ENCODE data around the gene RNF133. TPM values are rescaled to one million over a fixed set of nuclear protein-coding genes. Genes with fewer than 3 reads are reported as not detected.
"Not testable (repeated sequence)": the region's sequence is repeated elsewhere in the genome, so short reads cannot be mapped to it uniquely, and the experiment has no call there.

The RNF133 gene
- total RNA-seq, 1 donor from 2014 or later, result 0.26 TPM

- no peak for FAIRE-seq
- TF ChIP-seq CTCF (IDR thresholded peaks at IDR 0.05; ENCODE audit: insufficient read depth, low read length, severe bottlenecking), result no peak
- Histone ChIP-seq H3K27me3 (ENCODE audit: control insufficient read depth, insufficient read depth, low read length) (no peaks in the 10 kb centered on the region), H3K36me3 (ENCODE audit: control insufficient read depth, insufficient read depth, low read length) (no peaks in the 10 kb centered on the region), H3K4me3 (ENCODE audit: low read depth, low read length) (no peak overlapping the region)
- no peak for DNase-seq (ENCODE audit: low read depth)
Observed at GRCh38 chr7:122679813-122680212, 19.1 kb downstream of the RNF133 start.

- peak; percentile 71 for DNase-seq (ENCODE audit: low read depth)
- FAIRE-seq; H3K4me3 ChIP-seq (ENCODE audit: low read depth, low read length); H3K27me3 ChIP-seq (ENCODE audit: control insufficient read depth, insufficient read depth, low read length); H3K36me3 ChIP-seq (ENCODE audit: control insufficient read depth, insufficient read depth, low read length): not testable (repeated sequence)
Observed at GRCh38 chr7:122679269-122679709, 19.6 kb downstream of the RNF133 start.

- FAIRE-seq (no peak), DNase-seq (ENCODE audit: low read depth) (no peak)
Observed at GRCh38 chr7:122677149-122677548, 21.8 kb downstream of the RNF133 start.

GRCh38 chr7:122676466-122676865 is 22.5 kb downstream of the RNF133 start:
- Histone ChIP-seq H3K4me3 (ENCODE audit: low read depth, low read length) (no peak overlapping the region), H3K27me3 (ENCODE audit: control insufficient read depth, insufficient read depth, low read length) (no peaks in the 10 kb centered on the region), H3K36me3 (ENCODE audit: control insufficient read depth, insufficient read depth, low read length) (no peaks in the 10 kb centered on the region)
- FAIRE-seq (no peak), DNase-seq (ENCODE audit: low read depth) (no peak)
- no peak for TF ChIP-seq CTCF (IDR thresholded peaks at IDR 0.05; ENCODE audit: insufficient read depth, low read length, severe bottlenecking)

More at GRCh38 chr7:122677149-122677548, 21.8 kb downstream of the RNF133 start:
- Histone ChIP-seq H3K27me3 (ENCODE audit: control insufficient read depth, insufficient read depth, low read length) (no peaks in the 10 kb centered on the region), H3K36me3 (ENCODE audit: control insufficient read depth, insufficient read depth, low read length) (no peaks in the 10 kb centered on the region), H3K4me3 (ENCODE audit: low read depth, low read length) (no peak overlapping the region)
- no peak for TF ChIP-seq CTCF (IDR thresholded peaks at IDR 0.05; ENCODE audit: insufficient read depth, low read length, severe bottlenecking)

GRCh38 chr7:122675621-122676020 is 23.3 kb downstream of the RNF133 start:
- no peak for FAIRE-seq
- DNase-seq (ENCODE audit: low read depth), result no peak
- TF ChIP-seq CTCF (IDR thresholded peaks at IDR 0.05; ENCODE audit: insufficient read depth, low read length, severe bottlenecking), result no peak
- Histone ChIP-seq H3K36me3 (ENCODE audit: control insufficient read depth, insufficient read depth, low read length) (no peaks in the 10 kb centered on the region), H3K4me3 (ENCODE audit: low read depth, low read length) (no peak overlapping the region), H3K27me3 (ENCODE audit: control insufficient read depth, insufficient read depth, low read length) (no peaks in the 10 kb centered on the region)

- FAIRE-seq (no peak), DNase-seq (ENCODE audit: low read depth) (peak; percentile 23)
- Histone ChIP-seq H3K27me3 (ENCODE audit: control insufficient read depth, insufficient read depth, low read length) (no peaks in the 10 kb centered on the region), H3K36me3 (ENCODE audit: control insufficient read depth, insufficient read depth, low read length) (no peaks in the 10 kb centered on the region), H3K4me3 (ENCODE audit: low read depth, low read length) (no peak overlapping the region)
- no peak for TF ChIP-seq CTCF (IDR thresholded peaks at IDR 0.05; ENCODE audit: insufficient read depth, low read length, severe bottlenecking)
Observed at GRCh38 chr7:122675011-122675410, 23.9 kb downstream of the RNF133 start.

Data from bronchial epithelial cell (primary cell).